Liver (tissue), 9 donors: ENCODE measurements around the gene LRRC49. TPM values are rescaled to one million over a fixed set of nuclear protein-coding genes. Genes with fewer than 3 reads are reported as not detected.

ENCODE experiments used
- DNase-seq: peaks from one replicate; pipeline ENCODE4 v3.0.0-alpha.2; 2017; ENCODE audit warnings: low spot score
- H3K27ac ChIP-seq, 2 donors: one replicate each; pipeline ENCODE4 v1.7.0; 2013; ENCODE audit warnings: inconsistent platforms in 2 of 2, low read length in 2 of 2, control low read depth in 1 of 2, low read depth in 1 of 2, mild to moderate bottlenecking in 1 of 2
- H3K27me3 ChIP-seq, 4 donors: one replicate each; pipeline versions ENCODE4 v1.6.1 to v1.7.0; 2013; ENCODE audit warnings: low read length in 3 of 4, inconsistent platforms in 1 of 4, mild to moderate bottlenecking in 1 of 4, moderate library complexity in 1 of 4; ENCODE audit not compliant: control insufficient read depth in 4 of 4, insufficient read depth in 4 of 4
- H3K36me3 ChIP-seq, 4 donors: one replicate each; pipeline versions ENCODE4 v1.6.1 to v1.7.0; 2013; ENCODE audit warnings: low read length in 3 of 4, mild to moderate bottlenecking in 3 of 4, low read depth in 1 of 4, moderate library complexity in 1 of 4; ENCODE audit not compliant: control insufficient read depth in 4 of 4, insufficient read depth in 3 of 4
- H3K4me1 ChIP-seq, 4 donors: one replicate each; pipeline versions ENCODE4 v1.6.1 to v1.7.0; 2013; ENCODE audit warnings: low read length in 3 of 4, mild to moderate bottlenecking in 3 of 4, moderate library complexity in 1 of 4; ENCODE audit not compliant: control insufficient read depth in 4 of 4, insufficient read depth in 4 of 4
- H3K4me3 ChIP-seq, 3 donors: one replicate each; pipeline versions ENCODE4 v1.6.1 to v1.7.0; 2013; ENCODE audit warnings: low read length in 3 of 3, control low read depth in 1 of 3, low read depth in 1 of 3, mild to moderate bottlenecking in 1 of 3
- H3K9ac ChIP-seq, 2 donors: one replicate each; pipeline ENCODE4 v1.7.0; 2013; ENCODE audit warnings: low read length in 2 of 2, mild to moderate bottlenecking in 2 of 2, moderate library complexity in 2 of 2, control low read depth in 1 of 2, low read depth in 1 of 2
- H3K9me3 ChIP-seq, 4 donors: one replicate each; pipeline versions ENCODE4 v1.6.1 to v1.7.0; 2013; ENCODE audit warnings: low read length in 3 of 4; ENCODE audit not compliant: control insufficient read depth in 4 of 4
- EGR1 ChIP-seq, 2 donors: IDR thresholded peaks; 2 replicates each; pipeline ENCODE4 v1.6.1; 2016 to 2018; ENCODE audit warnings: antibody characterized with exemption in 2 of 2, low read depth in 2 of 2
- FOXA1 ChIP-seq: IDR thresholded peaks from 2 replicates; pipeline ENCODE4 v1.6.1; 2016; ENCODE audit warnings: antibody characterized with exemption
- FOXA2 ChIP-seq: IDR thresholded peaks from 2 replicates; pipeline ENCODE4 v1.6.1; 2016; ENCODE audit warnings: antibody characterized with exemption
- GABPA ChIP-seq, 2 donors: IDR thresholded peaks in 1 of 2; conservative IDR thresholded peaks in 1 of 2; 2 replicates each; pipeline ENCODE4 v1.6.1; 2016; ENCODE audit warnings: antibody characterized with exemption in 2 of 2, mild to moderate bottlenecking in 1 of 2, moderate library complexity in 1 of 2
- HNF4A ChIP-seq, 2 donors: conservative IDR thresholded peaks; 2 replicates each; pipeline ENCODE4 v1.6.1; 2016; ENCODE audit warnings: antibody characterized with exemption in 2 of 2, mild to moderate bottlenecking in 2 of 2
- HNF4G ChIP-seq: IDR thresholded peaks from 2 replicates; pipeline ENCODE4 v1.6.1; 2016; ENCODE audit warnings: antibody characterized with exemption
- NR2F2 ChIP-seq: IDR thresholded peaks from 2 replicates; pipeline ENCODE4 v1.6.1; 2016; ENCODE audit warnings: antibody characterized with exemption
- RAD21 ChIP-seq, 2 donors: IDR thresholded peaks; 2 replicates each; pipeline ENCODE4 v1.6.1; 2016; ENCODE audit warnings: antibody characterized with exemption in 2 of 2, mild to moderate bottlenecking in 2 of 2
- RXRA ChIP-seq, 2 donors: IDR thresholded peaks; 2 replicates each; pipeline ENCODE4 v1.6.1; 2017 to 2018; ENCODE audit warnings: antibody characterized with exemption in 2 of 2, mild to moderate bottlenecking in 1 of 2
- SP1 ChIP-seq: IDR thresholded peaks from 2 replicates; pipeline ENCODE4 v1.6.1; 2018; ENCODE audit warnings: antibody characterized with exemption, mild to moderate bottlenecking
- TAF1 ChIP-seq: conservative IDR thresholded peaks from 2 replicates; pipeline ENCODE4 v1.6.1; 2016; ENCODE audit warnings: antibody characterized with exemption, mild to moderate bottlenecking
- YY1 ChIP-seq: IDR thresholded peaks from 2 replicates; pipeline ENCODE4 v1.6.1; 2016; ENCODE audit warnings: antibody characterized with exemption, mild to moderate bottlenecking
- WGBS: extraction: QIAGEN DNeasy Blood & Tissue Kit; methylation state at CpG from one replicate; pipeline ENCODE4 v1.1.7; 2013; 5-methylcytosine and 5-hydroxymethylcytosine counted together
- polyA plus RNA-seq, 2 donors: library from polyadenylated mRNA; stranded (reverse) in 1 of 2; unstranded in 1 of 2; fragments of 200-250 nt in 1 of 2; fragments of >200 nt in 1 of 2; fragmentation: Nextera tagmentation in 1 of 2; extraction: Ambion mirVana in 1 of 2; gene quantifications; one replicate each; pipeline versions ENCODE4 v1.2.1 to v1.2.3, GENCODE V29; 2013 to 2015
- total RNA-seq, 2 donors: library from RNA; depleted of rRNA; stranded (reverse); fragments of >200 nt; gene quantifications; one replicate each; pipeline ENCODE4 v1.2.3, GENCODE V29; 2014
- TF ChIP-seq, protein P1 (sequence below): IDR thresholded peaks from 2 replicates; pipeline ENCODE4 v1.6.1; 2016; ENCODE audit warnings: antibody characterized with exemption
- TF ChIP-seq, protein P2 (sequence below): IDR thresholded peaks from 2 replicates; pipeline ENCODE4 v1.6.1; 2016; ENCODE audit warnings: antibody characterized with exemption
- TF ChIP-seq, protein P3 (sequence below): IDR thresholded peaks from 2 replicates; pipeline ENCODE4 v1.6.1; 2016; ENCODE audit warnings: antibody characterized with exemption, mild to moderate bottlenecking
- TF ChIP-seq, protein P4 (sequence below): IDR thresholded peaks from 2 replicates; pipeline ENCODE4 v1.6.1; 2016; ENCODE audit warnings: antibody characterized with exemption
- TF ChIP-seq, protein P5 (sequence below): fragments of 150-350 bp; IDR thresholded peaks from 2 replicates; pipeline ENCODE4 v1.5.1; 2017; ENCODE audit warnings: improper control_type of control experiment, low read depth, low read length; ENCODE audit not compliant: missing input control
- donor health status: healthy.
- donor health status: healthy.
- donor health status: healthy.
- donor health status: healthy.
- donor health status: healthy.

Gene LRRC49
- total and polyA plus RNA-seq, 4 donors, result 0.20 to 1.1 (median 0.31) TPM

DNA sequence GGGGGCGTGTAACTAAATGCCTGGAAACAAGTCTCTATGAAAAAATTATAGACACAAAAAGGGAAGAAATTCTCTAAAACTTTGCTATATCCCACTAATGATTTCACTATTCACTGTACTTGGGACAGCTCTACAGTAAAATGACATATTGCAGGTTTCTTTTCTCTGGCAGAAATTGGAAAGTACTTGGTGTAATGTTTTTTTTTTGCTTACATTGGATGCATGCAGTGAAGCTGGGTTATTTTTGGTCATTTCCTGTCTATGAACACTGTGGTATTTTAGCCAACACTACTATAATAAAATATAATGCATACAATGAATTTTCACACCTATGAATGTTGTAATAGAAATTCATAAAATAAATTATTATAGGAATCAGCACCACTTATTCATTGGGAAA is 109.7 kb downstream of the LRRC49 start:
- no peak for DNase-seq
- H3K36me3 ChIP-seq, result no peaks in the 10 kb centered on the region
- 84% methylated on average over 1 of the region's 1 CpG for WGBS
- H3K4me3 ChIP-seq, result no peak overlapping the region
- no peak overlapping the region for H3K9ac ChIP-seq
- no peaks in the 10 kb centered on the region for H3K27me3 ChIP-seq
- no peaks in the 10 kb centered on the region for H3K4me1 ChIP-seq
- TF ChIP-seq, protein P1, sequence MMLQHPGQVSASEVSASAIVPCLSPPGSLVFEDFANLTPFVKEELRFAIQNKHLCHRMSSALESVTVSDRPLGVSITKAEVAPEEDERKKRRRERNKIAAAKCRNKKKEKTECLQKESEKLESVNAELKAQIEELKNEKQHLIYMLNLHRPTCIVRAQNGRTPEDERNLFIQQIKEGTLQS, result no peak
- TF ChIP-seq GABPA (IDR thresholded peaks at IDR 0.05 in 1 of 2, conservative IDR thresholded peaks at IDR 0.05 in 1 of 2) (no peak), RXRA (IDR thresholded peaks at IDR 0.05) (no peak), YY1 (no peak), HNF4G (no peak), EGR1 (IDR thresholded peaks at IDR 0.05; ENCODE audit: low read depth in 2 of 2) (no peak), HNF4A (conservative IDR thresholded peaks at IDR 0.05) (no peak), FOXA1 (no peak), FOXA2 (no peak), RAD21 (IDR thresholded peaks at IDR 0.05) (no peak), NR2F2 (no peak), TAF1 (no peak)
- TF ChIP-seq, protein P2, sequence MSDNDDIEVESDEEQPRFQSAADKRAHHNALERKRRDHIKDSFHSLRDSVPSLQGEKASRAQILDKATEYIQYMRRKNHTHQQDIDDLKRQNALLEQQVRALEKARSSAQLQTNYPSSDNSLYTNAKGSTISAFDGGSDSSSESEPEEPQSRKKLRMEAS, result no peak
- TF ChIP-seq, protein P3, sequence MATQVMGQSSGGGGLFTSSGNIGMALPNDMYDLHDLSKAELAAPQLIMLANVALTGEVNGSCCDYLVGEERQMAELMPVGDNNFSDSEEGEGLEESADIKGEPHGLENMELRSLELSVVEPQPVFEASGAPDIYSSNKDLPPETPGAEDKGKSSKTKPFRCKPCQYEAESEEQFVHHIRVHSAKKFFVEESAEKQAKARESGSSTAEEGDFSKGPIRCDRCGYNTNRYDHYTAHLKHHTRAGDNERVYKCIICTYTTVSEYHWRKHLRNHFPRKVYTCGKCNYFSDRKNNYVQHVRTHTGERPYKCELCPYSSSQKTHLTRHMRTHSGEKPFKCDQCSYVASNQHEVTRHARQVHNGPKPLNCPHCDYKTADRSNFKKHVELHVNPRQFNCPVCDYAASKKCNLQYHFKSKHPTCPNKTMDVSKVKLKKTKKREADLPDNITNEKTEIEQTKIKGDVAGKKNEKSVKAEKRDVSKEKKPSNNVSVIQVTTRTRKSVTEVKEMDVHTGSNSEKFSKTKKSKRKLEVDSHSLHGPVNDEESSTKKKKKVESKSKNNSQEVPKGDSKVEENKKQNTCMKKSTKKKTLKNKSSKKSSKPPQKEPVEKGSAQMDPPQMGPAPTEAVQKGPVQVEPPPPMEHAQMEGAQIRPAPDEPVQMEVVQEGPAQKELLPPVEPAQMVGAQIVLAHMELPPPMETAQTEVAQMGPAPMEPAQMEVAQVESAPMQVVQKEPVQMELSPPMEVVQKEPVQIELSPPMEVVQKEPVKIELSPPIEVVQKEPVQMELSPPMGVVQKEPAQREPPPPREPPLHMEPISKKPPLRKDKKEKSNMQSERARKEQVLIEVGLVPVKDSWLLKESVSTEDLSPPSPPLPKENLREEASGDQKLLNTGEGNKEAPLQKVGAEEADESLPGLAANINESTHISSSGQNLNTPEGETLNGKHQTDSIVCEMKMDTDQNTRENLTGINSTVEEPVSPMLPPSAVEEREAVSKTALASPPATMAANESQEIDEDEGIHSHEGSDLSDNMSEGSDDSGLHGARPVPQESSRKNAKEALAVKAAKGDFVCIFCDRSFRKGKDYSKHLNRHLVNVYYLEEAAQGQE, result no peak
- TF ChIP-seq, protein P4, sequence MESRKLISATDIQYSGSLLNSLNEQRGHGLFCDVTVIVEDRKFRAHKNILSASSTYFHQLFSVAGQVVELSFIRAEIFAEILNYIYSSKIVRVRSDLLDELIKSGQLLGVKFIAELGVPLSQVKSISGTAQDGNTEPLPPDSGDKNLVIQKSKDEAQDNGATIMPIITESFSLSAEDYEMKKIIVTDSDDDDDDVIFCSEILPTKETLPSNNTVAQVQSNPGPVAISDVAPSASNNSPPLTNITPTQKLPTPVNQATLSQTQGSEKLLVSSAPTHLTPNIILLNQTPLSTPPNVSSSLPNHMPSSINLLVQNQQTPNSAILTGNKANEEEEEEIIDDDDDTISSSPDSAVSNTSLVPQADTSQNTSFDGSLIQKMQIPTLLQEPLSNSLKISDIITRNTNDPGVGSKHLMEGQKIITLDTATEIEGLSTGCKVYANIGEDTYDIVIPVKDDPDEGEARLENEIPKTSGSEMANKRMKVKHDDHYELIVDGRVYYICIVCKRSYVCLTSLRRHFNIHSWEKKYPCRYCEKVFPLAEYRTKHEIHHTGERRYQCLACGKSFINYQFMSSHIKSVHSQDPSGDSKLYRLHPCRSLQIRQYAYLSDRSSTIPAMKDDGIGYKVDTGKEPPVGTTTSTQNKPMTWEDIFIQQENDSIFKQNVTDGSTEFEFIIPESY, result no peak
- H3K27ac ChIP-seq, result no peak overlapping the region
- no peaks in the 10 kb centered on the region for H3K9me3 ChIP-seq

DNA sequence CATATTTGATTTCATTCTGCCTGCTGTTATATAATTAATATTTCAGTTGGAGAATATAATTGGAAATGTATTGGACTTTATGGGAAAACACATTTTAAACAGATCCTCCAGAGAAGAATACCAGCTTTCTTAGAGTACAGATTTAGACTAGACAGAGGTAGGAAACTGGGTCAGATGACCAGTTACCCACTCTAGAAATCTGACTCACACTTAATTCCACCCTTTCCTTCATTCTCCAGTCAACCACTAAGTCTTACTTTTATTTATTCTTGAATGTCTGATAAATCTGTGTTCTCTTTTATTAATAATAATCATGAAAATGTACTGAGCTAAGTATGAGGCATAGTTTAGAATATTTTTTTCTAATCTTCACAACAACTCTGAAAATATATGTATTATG is 110.7 kb downstream of the LRRC49 start:
- Histone ChIP-seq H3K4me3 (no peak overlapping the region), H3K4me1 (no peaks in the 10 kb centered on the region), H3K36me3 (no peaks in the 10 kb centered on the region), H3K9ac (no peak overlapping the region), H3K27me3 (no peaks in the 10 kb centered on the region), H3K9me3 (no peaks in the 10 kb centered on the region), H3K27ac (no peak overlapping the region)
- DNase-seq, result no peak
- TF ChIP-seq RXRA (IDR thresholded peaks at IDR 0.05), result no peak
- TF ChIP-seq GABPA (IDR thresholded peaks at IDR 0.05 in 1 of 2, conservative IDR thresholded peaks at IDR 0.05 in 1 of 2), result no peak
- no peak for TF ChIP-seq HNF4G
- TF ChIP-seq TAF1, result no peak
- no peak for TF ChIP-seq EGR1 (IDR thresholded peaks at IDR 0.05; ENCODE audit: low read depth in 2 of 2)
- no peak for TF ChIP-seq FOXA2
- no peak for TF ChIP-seq FOXA1
- TF ChIP-seq, protein P2, result no peak
- no peak for TF ChIP-seq NR2F2
- TF ChIP-seq, protein P3, result no peak
- TF ChIP-seq, protein P1, result no peak
- no peak for TF ChIP-seq SP1
- TF ChIP-seq, protein P4, result no peak
- TF ChIP-seq, protein P5, sequence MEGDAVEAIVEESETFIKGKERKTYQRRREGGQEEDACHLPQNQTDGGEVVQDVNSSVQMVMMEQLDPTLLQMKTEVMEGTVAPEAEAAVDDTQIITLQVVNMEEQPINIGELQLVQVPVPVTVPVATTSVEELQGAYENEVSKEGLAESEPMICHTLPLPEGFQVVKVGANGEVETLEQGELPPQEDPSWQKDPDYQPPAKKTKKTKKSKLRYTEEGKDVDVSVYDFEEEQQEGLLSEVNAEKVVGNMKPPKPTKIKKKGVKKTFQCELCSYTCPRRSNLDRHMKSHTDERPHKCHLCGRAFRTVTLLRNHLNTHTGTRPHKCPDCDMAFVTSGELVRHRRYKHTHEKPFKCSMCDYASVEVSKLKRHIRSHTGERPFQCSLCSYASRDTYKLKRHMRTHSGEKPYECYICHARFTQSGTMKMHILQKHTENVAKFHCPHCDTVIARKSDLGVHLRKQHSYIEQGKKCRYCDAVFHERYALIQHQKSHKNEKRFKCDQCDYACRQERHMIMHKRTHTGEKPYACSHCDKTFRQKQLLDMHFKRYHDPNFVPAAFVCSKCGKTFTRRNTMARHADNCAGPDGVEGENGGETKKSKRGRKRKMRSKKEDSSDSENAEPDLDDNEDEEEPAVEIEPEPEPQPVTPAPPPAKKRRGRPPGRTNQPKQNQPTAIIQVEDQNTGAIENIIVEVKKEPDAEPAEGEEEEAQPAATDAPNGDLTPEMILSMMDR, result no peak
